ENCODE data around the gene AKNA. TPM values are rescaled to one million over a fixed set of nuclear protein-coding genes. Genes with fewer than 3 reads are reported as not detected.
A peak's percentile ranks its signal among the peaks of the same experiment; 100 is the strongest.

AKNA gene
- total RNA-seq, 1 donor from 2014 or later, result 66.9 TPM

DNA sequence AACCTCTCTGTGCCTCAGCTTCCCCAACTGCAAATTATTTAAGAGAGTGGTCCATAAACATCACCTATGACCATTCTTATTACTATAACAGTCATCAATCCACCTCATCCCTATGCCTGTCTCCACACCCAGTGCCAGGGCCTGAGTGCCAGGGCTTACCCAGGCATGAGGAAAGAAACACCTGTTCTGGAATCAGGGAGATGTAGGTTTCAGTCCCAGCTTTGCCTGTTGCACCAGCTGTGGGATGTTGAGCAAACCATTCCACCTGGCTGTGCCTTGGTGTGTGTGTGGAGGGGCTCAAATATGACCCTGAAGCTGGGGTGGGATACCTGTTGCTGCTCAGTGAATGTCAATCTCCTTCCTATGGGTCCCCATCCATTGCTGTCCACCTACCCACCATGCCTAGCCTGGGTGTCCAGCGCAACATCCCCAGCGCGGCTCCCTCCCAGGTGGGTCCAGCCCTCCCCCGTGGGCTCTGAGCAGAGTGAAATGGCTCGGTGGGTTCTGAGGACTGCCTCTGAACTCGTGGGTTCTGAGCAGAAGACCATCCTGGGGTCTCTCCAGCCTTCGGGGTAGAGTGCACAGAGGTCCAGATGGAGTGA is 16.3 kb downstream of the AKNA start:
- no peak for TF ChIP-seq CTCF (IDR thresholded peaks at IDR 0.05)
- ATAC-seq, result no peak
- H3K27me3 ChIP-seq (ENCODE audit: low read depth), result no peaks in the 10 kb centered on the region
- H3K4me3 ChIP-seq, result no peak overlapping the region
- peaks cover 50% of the 10 kb centered on the region for H3K4me1 ChIP-seq
- DNase-seq, result no peak
- H3K36me3 ChIP-seq, result peaks cover 61% of the 10 kb centered on the region
- peak overlapping the region; percentile 75 for H3K27ac ChIP-seq
- H3K9me3 ChIP-seq, result no peaks in the 10 kb centered on the region
- intact Hi-C loops (cut with DNase I), result no loop called here

GRCh38 chr9:114370968-114371320 is 16.8 kb downstream of the AKNA start:
- Histone ChIP-seq H3K27ac (peak overlapping the region; percentile 75), H3K4me3 (no peak overlapping the region), H3K27me3 (ENCODE audit: low read depth) (no peaks in the 10 kb centered on the region), H3K36me3 (peaks cover 59% of the 10 kb centered on the region), H3K9me3 (no peaks in the 10 kb centered on the region), H3K4me1 (peaks cover 53% of the 10 kb centered on the region)
- ATAC-seq (no peak), DNase-seq (no peak)
- intact Hi-C loops (cut with DNase I), result no loop called here
- no peak for TF ChIP-seq CTCF (IDR thresholded peaks at IDR 0.05)

- Histone ChIP-seq H3K27me3 (ENCODE audit: low read depth) (no peaks in the 10 kb centered on the region), H3K36me3 (peaks cover 55% of the 10 kb centered on the region), H3K9me3 (no peaks in the 10 kb centered on the region), H3K4me3 (no peak overlapping the region), H3K27ac (peak overlapping the region; percentile 75), H3K4me1 (peaks cover 58% of the 10 kb centered on the region)
- intact Hi-C loops (cut with DNase I), result no loop called here
- ATAC-seq (no peak), DNase-seq (no peak)
- no peak for TF ChIP-seq CTCF (IDR thresholded peaks at IDR 0.05)
Observed at GRCh38 chr9:114370251-114370967, 17.4 kb downstream of the AKNA start.

- Histone ChIP-seq H3K27ac (peak overlapping the region; percentile 36), H3K27me3 (ENCODE audit: low read depth) (no peaks in the 10 kb centered on the region), H3K9me3 (no peaks in the 10 kb centered on the region), H3K36me3 (peaks cover 63% of the 10 kb centered on the region), H3K4me1 (peaks cover 68% of the 10 kb centered on the region), H3K4me3 (no peak overlapping the region)
- ATAC-seq (no peak), DNase-seq (no peak)
- intact Hi-C loops (cut with DNase I), result no loop called here
- TF ChIP-seq CTCF (IDR thresholded peaks at IDR 0.05), result no peak
Observed at GRCh38 chr9:114369216-114370130, 18.3 kb downstream of the AKNA start.

GRCh38 chr9:114367772-114368569 is 19.8 kb downstream of the AKNA start:
- H3K9me3 ChIP-seq, result no peaks in the 10 kb centered on the region
- no peak for ATAC-seq

More at GRCh38 chr9:114367772-114368569, 19.8 kb downstream of the AKNA start:
- Histone ChIP-seq H3K27me3 (ENCODE audit: low read depth) (no peaks in the 10 kb centered on the region), H3K27ac (peak overlapping the region; percentile 70), H3K36me3 (peaks cover 67% of the 10 kb centered on the region), H3K4me1 (peaks cover 59% of the 10 kb centered on the region), H3K4me3 (no peak overlapping the region)
- no peak for DNase-seq
- intact Hi-C loops (cut with DNase I), result no loop called here
- no peak for TF ChIP-seq CTCF (IDR thresholded peaks at IDR 0.05)
